Stimulated activated CD4-positive, alpha-beta T cell treated with anti-CD3 and anti-CD28 coated beads, Interleukin-1b, Interleukin-23, amount 100 ng/mL, for 4 hours (primary cell): ENCODE data around the gene AP3M1.
"Not testable (repeated sequence)": the region's sequence is repeated elsewhere in the genome, so short reads cannot be mapped to it uniquely, and the experiment has no call there.

Source experiments
- DNase-seq, 2 donors: peaks; one replicate each; pipeline ENCODE4 v3.0.0-alpha.2; 2020; ENCODE audit warnings: low read depth in 2 of 2

Gene AP3M1

GRCh38 chr10:74150204-74150989 lies at the start of gene AP3M1:
Gene AP3M1 (minus strand): TSS chr10:74150828. CDS start chr10:74138379, 12,449 bp downstream.
- DNase-seq: peak; percentile 69 to 70

GRCh38 chr10:74199315-74199714 lies 48.7 kb upstream of the AP3M1 start:
- no peak for DNase-seq

GRCh38 chr10:74194999-74195398 lies 44.4 kb upstream of the AP3M1 start:
- no peak for DNase-seq

DNA sequence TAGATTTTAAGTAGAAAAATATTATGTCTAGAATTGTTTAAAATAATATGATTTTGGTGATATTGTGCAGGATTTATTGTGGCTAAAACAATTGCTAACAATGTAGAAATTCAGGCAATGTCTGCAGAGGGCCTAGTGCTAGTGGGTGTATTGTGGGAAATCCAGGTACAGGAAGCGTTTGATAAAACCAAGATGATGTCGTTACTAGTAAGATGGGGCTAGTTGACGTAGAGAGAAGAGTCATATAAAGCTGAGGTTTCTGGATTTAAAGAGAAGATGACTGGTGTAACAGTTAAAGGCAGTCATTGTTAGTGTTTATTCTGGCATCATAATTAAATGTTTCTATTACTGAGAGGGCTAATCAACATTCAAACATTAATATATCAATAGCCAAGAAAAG lies 43.9 kb upstream of the AP3M1 start:
- no peak for DNase-seq

DNA sequence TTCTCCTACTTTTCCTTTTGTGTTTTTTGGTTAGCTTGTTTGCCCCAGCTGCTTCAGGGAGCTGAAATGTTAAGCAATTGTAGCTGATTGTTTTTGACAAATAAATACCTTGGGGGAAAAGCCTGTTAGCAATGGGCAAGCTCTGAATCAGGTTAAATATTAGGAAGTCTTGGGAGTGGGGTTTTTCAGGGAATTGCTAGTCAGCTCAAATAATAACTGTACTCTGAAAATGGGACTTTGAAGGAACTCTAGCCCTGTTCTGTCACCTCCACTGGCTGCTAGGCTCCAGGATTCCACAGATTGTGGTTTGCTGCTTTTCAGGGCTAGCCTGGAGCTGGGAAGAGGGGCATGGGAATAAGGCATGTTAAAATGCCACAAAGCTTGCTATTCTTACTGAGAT lies 39.9 kb upstream of the AP3M1 start:
- DNase-seq: no peak

- DNase-seq: no peak
These were observed 39.4 kb upstream of the AP3M1 start for GRCh38 chr10:74189999-74190421.

DNA sequence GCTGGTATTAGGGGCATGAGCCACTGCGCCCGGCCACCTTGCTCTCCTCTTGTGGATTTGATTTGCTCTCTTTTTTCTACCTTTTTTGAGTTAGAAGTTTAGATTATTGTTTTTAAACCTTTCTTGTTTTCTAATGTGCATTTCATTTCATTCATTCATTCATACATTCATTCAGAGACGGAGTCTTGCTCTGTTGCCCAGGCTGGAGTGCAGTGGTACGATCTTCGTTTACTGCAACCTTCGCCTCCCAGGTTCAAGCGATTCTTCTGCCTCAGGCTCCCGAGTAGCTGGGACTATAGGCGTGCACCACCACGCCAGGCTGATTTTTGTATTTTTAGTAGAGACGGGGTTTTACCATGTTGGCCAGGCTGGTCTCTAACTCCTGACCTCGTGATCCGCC lies 38.0 kb upstream of the AP3M1 start:
- DNase-seq: not testable (repeated sequence)

DNA sequence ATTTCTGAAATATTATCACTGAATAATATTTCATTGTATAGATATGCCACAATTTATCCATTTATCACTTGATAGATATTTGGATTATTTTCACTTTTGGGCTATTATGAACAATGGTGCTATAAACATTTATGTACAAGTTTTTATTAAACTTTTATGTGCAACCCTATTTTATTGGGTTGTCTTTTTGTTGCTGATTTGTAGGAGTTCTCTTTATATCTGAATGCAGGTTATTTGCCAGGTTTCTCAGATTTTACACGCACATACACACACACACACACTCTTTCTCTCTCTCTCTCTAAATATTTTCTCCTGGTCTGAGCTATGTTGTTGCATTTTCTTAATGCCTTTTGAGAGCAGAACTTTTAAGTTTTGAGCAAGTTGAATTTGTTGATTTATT lies 36.6 kb upstream of the AP3M1 start:
- DNase-seq: no peak

DNA sequence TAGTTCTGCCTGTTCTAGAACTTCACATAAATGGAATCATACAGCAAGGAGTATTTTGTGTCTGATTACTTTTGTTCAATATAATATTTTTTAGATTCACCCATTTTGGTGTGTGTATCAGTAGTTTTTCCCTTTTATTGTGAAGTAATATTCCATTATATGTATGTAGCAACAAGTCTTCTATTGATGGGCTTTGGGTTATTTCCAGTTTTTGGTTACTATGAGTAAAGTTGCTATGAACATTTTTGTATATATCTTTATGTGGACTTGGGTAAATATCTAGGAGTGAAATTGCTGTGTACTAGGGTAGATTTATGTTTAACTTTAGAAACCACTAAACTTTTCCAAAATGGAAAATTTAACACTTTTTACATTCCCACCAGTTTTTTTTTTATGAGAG lies 36.0 kb upstream of the AP3M1 start:
- no peak for DNase-seq

- no peak for DNase-seq
These were observed 28.6 kb upstream of the AP3M1 start for GRCh38 chr10:74179111-74179710.

GRCh38 chr10:74178042-74178791 lies 27.6 kb upstream of the AP3M1 start:
- no peak for DNase-seq

DNA sequence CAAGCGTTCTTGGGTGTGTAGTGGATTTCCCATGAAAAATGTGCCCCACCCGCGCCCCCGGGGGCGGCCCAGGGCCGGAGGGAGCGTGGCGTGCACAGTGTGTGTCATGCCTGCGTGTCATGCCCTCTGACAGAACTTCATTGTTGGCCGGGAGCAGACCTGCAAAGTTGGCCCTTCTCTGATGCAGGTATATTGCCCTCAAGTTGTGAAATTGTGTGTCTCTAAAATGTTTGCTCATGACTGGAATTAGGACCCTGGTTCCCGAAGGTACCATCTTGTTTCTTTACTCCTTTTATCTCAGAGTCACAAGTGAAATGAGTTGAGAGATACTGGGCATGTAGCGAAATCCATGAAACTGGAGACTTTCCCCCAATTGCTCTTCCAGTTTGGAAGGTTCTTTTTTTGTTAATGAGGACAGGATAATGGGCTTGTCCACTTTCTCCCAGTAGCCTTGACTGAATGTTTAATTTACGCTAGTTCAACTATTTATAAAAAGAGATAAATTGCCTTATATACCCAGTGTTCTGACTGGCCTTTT lies 26.6 kb upstream of the AP3M1 start:
- DNase-seq: peak; percentile 37 to 41

DNA sequence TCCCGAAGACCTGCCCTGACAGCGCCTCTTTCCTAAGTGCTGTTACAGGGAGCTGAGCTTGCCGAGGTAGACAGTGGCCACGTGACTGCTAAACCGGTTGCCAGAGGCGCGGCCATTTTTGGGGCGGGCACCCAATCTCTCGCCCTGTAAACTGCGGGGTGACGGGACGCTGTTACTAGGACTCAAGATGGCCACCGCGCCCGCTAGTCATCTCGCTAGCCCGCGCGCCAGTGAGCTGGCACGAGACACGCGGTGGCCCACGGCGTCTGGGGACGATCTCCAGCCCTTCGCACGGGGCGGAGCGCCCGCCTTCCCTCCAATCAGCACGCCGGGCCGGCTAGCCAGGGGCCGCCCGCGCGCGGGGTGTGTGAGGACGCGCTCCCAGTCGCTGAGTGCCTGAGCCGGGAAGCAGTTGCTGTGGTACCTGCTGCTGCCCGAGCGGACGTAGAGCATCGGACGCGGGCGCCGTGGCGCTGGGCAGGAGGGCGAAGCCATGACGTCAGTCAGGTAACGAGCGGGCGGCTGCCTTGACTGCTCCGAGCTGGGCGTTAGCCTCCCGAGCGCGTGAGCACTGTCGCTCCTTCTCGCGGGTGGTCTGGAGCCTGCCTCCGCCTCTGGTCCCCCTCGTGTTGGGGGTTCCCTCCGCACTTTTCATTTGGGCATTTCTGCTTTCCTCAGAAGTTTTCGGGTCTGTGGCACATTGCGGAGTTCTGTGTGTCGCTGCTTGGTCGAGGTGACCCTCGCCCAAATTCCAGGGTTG lies 25.9 kb upstream of the AP3M1 start:
- peak; percentile 90 to 93 for DNase-seq

- DNase-seq: no peak
These were observed 25.1 kb upstream of the AP3M1 start for GRCh38 chr10:74175510-74176379.

- no peak for DNase-seq
These were observed 23.9 kb upstream of the AP3M1 start for GRCh38 chr10:74174521-74174920.

- no peak for DNase-seq
These were observed 21.0 kb upstream of the AP3M1 start for GRCh38 chr10:74171625-74172024.

DNA sequence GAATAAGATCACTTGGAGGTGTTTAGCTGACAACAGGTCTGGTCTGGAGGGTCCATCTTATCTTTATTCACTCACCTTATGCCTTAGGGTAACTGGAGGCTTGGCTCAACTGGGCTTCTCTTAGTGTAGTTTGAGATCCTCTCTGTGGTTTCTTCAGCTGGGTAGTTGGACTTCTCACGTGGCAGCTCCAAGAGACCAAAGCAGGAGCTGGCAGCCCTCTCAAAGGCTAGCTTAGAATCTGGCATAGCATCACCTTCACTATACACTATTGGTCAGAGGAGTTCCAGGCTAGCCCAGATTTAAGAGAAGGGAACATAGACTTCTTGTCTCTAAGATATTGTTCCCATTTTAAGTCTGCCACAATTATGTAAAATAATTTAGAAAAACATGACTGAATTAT lies 16.8 kb upstream of the AP3M1 start:
- no peak for DNase-seq

DNA sequence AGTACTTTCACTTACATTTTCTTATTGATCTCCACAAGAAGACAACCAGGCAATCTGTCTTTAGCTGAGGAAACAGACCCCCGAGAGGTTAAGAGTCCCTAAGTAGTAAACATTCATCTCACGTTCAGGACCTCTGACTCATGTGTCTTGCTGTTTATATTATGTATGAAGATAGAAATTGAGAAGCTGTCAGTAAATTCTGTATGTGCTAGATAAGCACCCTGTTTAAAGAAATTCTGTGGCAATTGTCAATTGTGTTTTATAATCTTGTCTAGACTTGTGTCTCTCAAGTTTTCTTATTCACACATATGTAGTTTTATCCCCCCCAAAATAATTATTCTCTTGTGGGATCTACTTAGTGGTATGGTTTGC lies 14.9 kb upstream of the AP3M1 start:
- DNase-seq: no peak

- no peak for DNase-seq
These were observed 14.3 kb upstream of the AP3M1 start for GRCh38 chr10:74164716-74165529.
